GM21526 (cell line): ENCODE data around the gene DDAH1.

Experiments
- ATAC-seq: cut with Tn5 transposase; IDR thresholded peaks from one replicate; pipeline ENCODE4 v1.9.1; 2021; ENCODE audit warnings: moderate library complexity; ENCODE audit not compliant: unreplicated experiment, low FRiP score

DDAH1 gene

DNA sequence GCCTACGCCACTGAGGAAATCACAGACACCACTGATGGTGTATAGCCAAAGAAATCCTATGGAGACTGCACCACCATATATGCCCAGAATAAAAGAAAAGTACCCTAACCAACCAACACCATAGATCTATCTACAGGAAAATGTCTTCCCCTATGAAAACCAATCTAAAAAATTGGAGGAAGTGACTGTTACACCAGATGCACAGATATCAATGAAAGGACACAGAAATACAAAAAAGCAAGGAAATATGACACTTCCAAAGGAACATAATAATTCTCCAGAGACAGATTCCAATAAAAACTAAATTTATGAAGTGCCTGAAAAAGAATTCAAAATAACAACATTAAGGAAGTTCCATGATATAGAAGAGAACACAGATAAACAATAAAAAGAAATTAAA is 131.8 kb downstream of the DDAH1 start:
- ATAC-seq: no peak

GRCh38 chr1:85332575-85332974 is 132.4 kb downstream of the DDAH1 start:
- ATAC-seq: no peak

- ATAC-seq: peak; percentile 53
These were observed 134.2 kb downstream of the DDAH1 start for GRCh38 chr1:85330711-85331290.

DNA sequence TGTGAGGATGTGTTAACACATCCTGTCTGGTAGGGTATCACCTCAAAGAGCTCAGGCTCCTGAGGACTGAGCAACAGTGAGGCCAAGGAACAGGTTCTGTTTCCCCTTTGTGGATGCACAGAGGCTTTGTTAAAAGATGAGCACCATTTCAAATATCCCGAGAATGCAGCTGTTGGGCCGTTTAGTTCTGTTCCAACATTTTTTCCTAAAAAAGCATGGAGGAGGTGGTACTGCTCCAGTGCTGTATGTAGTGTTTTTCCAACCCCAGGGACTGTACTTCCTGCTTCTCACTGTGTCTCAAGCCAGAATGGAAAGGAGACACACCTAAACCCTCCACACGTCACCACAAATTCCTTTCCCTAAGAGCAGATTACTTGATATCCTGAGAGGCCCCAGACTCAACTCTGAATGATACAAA is 134.7 kb downstream of the DDAH1 start:
- ATAC-seq: no peak

- ATAC-seq: no peak
These were observed 136.1 kb downstream of the DDAH1 start for GRCh38 chr1:85328713-85329397.

GRCh38 chr1:85327759-85328158 is 137.2 kb downstream of the DDAH1 start:
- ATAC-seq: no peak

DNA sequence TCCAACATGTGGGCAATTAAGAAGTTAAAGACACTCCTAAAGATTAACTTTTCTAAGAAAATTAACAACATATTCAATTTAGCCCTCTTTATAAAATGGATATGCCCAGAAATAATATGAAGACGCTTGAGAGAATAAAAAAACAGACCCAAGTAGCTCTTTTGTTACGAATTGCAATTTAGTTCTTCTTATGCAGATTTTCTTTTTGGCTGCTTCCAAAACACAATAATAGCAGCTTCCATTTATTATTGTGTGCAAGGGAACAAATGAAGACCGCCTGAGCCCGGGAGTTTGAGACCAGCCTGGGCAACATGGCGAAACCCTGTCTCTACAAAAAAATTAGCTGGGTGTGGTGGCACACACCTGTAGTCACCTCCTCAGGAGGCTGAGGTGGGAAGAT is 138.1 kb downstream of the DDAH1 start:
- ATAC-seq: no peak

- ATAC-seq: no peak
These were observed 138.6 kb downstream of the DDAH1 start for GRCh38 chr1:85326336-85326735.

- ATAC-seq: no peak
These were observed 139.0 kb downstream of the DDAH1 start for GRCh38 chr1:85325920-85326319.

DNA sequence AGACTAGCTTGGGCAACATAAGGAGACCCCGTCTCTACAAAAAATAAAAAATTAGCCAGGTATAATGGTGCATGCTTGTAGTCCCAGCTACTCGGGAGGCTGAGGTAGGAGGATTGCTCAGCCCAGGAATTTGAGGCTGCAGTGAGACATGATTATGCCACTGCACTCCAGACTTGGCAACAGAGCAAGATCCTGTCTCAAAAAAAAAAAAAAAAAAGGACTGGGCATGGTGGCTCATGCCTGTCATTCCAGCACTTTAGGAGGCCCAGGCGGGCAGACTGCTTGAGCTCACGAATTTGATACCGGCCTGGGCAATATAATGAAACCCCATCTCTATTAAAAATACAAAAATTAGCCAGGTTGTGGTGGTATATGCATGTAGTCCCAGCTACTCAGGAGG is 141.2 kb downstream of the DDAH1 start:
- ATAC-seq: no peak

- no peak for ATAC-seq
These were observed 142.3 kb downstream of the DDAH1 start for GRCh38 chr1:85322655-85323054.

- ATAC-seq: no peak
These were observed 143.6 kb downstream of the DDAH1 start for GRCh38 chr1:85321237-85321964.

DNA sequence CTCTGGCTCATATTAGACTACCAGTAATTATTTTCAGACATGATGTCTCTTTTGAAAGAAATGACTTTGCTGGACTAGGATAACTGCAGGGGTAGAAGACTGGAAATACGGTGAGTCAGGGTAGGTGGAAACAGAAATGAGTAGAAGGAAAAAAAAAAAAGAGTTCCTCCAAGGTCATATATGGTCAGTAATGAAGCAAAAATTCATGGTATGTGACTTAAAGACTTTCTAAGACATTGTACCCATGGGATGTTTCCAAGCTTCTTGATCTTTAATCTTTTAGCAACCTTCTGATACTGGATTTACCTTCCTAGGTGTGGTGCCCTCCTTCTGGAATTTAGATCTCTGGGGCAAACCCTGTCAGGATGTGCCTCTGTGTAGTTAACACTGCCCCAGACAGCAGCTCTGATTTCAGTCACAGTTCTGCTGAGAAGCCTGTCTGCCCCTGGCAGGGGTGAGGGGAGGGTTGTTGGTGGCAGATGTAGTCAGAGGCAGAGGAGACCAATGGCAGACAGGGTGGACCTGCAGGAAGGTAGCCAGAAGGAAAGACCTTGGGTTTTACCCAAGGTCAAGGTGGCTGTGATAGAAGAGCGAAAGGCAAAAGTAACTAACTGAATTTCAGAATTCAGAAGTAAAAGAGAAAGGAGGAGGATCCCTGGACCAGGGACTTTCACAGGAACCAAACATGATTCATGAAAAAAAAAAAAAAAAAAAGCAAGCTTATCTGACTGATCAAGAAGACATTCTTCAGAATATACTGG is 144.4 kb downstream of the DDAH1 start:
- ATAC-seq: no peak

DNA sequence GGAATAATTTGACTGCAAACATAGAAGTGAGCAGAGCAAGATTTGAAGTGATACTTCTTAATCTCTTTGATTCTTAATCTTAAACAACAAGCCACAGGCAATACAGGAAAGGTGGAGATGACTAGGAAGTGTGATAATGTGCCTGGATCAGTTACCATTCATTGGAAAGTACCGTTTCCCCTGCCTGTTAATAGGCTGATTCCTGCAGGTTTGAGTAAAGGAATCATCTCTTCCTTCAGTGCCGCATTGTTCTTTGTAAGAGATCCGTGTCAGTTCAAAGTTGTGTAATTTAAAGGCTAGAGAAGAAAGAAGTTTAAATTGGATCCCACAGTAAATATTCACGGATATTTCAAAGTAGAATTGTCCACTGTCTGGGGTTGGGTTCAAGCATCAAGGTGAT is 145.0 kb downstream of the DDAH1 start:
- ATAC-seq: no peak

GRCh38 chr1:85319491-85319890 is 145.5 kb downstream of the DDAH1 start:
- ATAC-seq: no peak

- ATAC-seq: no peak
These were observed 146.7 kb downstream of the DDAH1 start for GRCh38 chr1:85318217-85318616.

DNA sequence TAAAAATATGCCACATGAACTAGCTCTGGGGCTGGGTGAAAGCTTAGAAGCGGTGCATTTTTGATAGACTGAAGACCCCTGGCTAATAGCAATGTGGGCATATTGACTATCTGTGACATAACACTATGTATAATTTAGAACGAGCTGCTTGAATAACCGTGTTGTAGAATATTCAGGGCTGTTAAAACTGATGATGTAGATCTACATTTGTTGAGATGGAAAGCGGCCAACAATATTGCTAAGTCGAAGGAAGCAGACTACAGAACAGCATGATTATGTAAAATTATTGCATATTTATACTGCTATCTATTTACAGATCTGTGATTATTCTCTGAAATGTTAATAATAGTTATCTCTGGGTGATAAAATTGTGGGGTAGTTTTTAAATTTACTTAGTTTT is 147.4 kb downstream of the DDAH1 start:
- no peak for ATAC-seq

DNA sequence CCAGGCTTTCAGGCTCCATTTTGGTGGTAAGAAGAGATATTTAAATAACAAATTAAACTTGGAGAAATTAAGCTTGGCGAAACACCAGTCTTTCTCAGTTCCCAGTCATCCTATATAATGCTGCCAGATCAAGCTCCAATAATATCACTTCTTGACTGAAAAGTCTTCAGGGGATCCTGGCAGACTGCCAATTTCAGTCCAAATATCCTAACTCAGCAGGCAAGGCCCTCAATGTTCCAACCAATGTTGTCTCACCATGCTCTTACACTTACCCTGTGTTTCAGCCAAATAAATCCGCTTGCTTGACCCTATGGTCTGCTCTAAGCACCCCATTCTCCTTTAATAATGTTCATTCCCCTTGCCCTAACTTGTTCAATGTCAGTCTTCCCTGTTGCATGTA is 148.6 kb downstream of the DDAH1 start:
- no peak for ATAC-seq

DNA sequence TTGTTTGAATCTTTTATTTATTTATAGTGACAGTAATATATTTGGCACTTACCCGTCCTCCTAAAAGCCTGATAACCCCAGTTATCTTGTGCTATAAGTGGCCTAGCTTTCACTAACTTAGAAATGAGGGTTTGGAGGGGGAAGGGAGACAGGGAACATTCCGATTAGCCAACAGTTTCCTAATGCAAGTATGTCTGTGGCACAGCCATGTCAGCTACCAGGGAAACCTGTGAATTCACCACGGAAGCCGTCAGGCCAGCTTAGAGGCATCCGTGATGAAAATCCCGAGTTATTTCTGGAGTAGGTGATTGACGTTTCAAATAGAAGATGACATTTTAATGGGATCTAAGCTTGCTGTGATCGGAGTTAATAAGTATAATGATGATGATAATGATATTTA is 149.2 kb downstream of the DDAH1 start:
- ATAC-seq: no peak

DNA sequence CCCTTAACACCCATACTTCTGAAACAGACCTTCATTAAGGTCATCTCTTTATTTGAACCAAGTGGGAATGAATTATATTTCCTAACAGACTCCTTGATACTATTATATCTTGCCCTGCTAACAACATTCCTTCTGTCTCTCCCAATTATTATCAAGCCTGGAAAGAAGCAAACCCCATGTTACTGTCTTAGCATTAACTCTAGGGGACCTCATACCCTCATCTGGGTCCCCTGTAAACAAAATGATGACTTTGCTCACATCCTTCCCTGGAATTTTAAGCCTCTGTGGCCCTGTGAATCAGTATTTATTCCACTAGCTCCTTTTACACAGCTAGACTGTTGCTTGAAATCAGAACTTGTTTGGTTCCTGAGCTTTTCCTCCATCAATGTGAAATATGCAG is 150.2 kb downstream of the DDAH1 start:
- ATAC-seq: no peak
